22Rv1 (cell line): Measurements from ENCODE around the gene HYDIN.
"Not testable (repeated sequence)": the region's sequence is repeated elsewhere in the genome, so short reads cannot be mapped to it uniquely, and the experiment has no call there.

Source experiments
- ZFX ChIP-seq: fragments of 450-650 bp; IDR thresholded peaks from 2 replicates; pipeline ENCODE4 v1.6.1; 2017; ENCODE audit warnings: antibody characterized with exemption, borderline replicate concordance
- TF ChIP-seq, protein P1 (sequence below): fragments of 450-650 bp; IDR thresholded peaks from 2 replicates; pipeline ENCODE4 v1.5.1; 2017; ENCODE audit warnings: mild to moderate bottlenecking

GRCh38 chr16:71153329-71153728 is 77.2 kb downstream of the HYDIN start:
- TF ChIP-seq ZFX = not testable (repeated sequence)
- TF ChIP-seq, protein P1, sequence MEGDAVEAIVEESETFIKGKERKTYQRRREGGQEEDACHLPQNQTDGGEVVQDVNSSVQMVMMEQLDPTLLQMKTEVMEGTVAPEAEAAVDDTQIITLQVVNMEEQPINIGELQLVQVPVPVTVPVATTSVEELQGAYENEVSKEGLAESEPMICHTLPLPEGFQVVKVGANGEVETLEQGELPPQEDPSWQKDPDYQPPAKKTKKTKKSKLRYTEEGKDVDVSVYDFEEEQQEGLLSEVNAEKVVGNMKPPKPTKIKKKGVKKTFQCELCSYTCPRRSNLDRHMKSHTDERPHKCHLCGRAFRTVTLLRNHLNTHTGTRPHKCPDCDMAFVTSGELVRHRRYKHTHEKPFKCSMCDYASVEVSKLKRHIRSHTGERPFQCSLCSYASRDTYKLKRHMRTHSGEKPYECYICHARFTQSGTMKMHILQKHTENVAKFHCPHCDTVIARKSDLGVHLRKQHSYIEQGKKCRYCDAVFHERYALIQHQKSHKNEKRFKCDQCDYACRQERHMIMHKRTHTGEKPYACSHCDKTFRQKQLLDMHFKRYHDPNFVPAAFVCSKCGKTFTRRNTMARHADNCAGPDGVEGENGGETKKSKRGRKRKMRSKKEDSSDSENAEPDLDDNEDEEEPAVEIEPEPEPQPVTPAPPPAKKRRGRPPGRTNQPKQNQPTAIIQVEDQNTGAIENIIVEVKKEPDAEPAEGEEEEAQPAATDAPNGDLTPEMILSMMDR = not testable (repeated sequence)
